HG03342 (cell line): ENCODE results near the gene METTL24.
"Not testable (repeated sequence)": the region's sequence is repeated elsewhere in the genome, so short reads cannot be mapped to it uniquely, and the experiment has no call there.

Source experiments
- ATAC-seq: cut with Tn5 transposase; IDR thresholded peaks from one replicate; pipeline ENCODE4 v1.9.1; 2021; ENCODE audit warnings: mild to moderate bottlenecking, moderate library complexity; ENCODE audit not compliant: unreplicated experiment

METTL24 gene

DNA sequence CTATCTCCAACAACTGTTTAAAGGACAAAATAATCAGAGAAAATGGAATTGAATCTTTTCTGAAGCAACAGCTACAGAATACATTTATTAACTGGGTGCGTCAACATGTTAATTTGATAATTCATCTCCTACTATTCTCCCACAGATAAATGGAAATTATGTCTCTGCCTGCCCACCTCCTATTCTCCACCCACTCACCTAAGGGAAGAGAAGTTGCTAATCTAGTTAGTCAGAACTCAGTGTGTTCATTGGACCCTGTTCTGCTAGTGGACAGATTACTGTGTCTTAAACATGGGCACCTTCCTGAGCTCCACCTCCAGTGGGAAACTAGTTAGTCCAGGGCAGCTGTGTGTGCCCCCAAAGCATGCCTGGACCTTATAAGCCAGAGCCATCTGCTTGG, 41.0 kb downstream of the METTL24 start:
- no peak for ATAC-seq

DNA sequence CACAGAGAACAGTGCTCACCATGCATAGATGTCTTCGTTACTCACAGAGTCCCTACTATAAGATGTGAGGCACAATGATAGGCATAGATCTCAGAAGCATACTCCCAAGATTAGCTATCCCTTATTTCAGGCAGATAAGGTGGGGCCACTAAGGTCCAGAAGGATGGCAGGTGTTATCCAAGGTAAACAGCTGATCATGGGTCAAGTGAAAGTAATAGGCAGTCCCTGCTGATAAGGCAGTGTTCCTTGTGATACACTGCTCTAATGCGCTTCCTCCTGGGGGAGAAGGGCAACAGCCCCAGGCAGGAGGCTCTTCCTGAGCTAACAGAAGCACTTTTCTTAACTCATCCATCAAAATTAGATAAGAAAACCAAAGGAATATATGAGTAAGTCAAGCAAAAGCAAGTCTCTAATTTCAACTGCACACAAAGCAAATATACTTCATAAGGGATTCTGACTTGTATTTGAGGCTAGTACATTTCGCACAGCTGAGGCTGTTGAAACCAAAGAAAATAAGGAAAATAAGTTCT, 42.2 kb downstream of the METTL24 start:
- no peak for ATAC-seq

DNA sequence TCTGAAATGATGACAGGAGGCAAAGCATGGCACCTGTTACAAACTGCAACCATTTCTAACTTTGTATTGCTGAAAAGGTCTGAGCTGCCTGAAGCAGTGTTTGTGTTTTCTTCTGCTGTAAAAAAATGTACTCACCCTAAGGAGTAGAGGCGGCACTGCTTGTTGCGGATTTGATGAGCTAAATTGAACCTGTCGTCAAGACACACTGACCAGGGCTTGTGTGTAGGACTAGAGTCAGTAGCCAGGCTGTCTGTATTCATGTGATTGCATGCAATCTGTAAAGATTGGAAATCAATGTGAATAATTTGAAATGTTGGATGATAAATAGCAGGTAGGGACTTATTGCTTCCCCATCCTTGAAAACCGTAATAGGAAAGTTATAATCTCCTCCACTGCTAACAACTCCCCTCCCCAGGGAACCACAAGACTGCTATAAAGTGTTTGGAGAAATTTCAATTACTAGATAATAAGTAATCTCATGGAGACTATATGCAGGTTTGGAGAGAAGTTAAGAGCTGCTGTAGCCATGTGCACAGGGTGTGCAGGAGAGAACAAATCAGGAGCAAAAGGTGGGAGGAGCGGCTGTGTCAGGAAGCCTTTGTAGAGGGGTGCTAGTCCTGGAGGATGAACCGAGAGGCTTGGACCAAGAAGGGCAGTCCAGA, 42.8 kb downstream of the METTL24 start:
- ATAC-seq: no peak

DNA sequence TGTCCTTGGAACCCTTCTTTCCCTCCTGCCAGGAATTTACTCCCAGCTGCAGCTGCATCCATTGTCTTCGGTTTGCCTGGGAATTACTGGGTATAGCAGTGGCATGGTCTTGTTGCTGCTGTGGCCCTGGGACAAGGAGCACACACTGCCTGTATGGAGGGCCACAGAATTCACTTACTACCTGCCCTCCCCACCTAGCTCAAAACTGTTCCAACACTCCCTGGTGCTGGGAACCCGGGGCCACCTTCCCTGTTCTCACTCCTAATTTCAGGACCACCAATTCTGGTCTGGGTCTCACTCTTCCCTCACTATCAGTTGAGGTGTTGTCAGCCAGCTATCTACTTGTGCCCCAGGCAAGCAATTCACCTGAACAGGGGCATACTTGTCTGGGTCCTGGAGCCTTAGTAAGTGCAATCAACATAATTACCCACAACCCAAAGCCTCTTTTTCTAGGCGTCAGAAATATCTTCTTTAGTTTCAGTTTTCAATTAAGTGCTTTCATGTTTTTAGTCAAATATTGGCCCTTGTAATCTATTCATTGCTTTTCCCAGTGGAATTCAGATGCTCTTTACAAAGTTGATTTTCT, 47.2 kb downstream of the METTL24 start:
- ATAC-seq: no peak

DNA sequence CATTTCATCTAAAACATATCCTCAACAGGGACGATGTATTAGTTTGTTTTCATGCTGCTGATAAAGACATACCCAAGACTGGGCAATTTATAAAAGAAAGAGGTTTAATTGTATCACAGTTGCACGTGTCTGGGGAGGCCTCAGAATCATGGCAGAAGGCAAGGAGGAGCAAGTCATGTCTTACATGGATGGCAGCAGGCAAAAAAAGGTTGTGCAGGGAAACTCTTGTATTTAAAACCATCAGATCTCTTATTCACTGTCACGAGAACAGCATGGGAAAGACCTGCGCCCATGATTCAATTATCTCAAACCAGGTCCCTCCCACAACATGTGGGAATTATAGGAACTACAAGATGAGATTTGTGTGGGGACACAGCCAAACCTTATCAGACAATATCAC, 48.7 kb downstream of the METTL24 start:
- not testable (repeated sequence) for ATAC-seq

DNA sequence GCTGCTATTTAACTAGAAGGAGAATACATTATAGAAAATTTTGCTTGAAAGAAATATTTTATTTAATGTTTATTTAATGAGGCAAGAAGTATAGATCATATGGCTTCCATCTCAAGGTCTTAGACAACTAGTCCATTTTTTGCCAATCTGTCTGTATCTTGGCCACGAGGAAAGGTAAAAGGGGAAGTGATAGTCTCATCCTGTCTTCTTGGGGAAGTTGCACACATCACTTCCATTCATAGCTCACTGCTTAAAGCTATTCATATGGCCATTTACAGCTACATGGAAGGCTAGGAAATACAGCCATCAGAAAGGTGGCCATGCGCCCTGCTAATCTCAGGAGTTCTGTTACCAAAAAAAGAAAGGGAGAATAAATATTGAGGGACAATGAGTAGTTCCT, 50.8 kb downstream of the METTL24 start:
- ATAC-seq: no peak

GRCh38 chr6:110305832-110306231, 52.3 kb downstream of the METTL24 start:
- not testable (repeated sequence) for ATAC-seq

DNA sequence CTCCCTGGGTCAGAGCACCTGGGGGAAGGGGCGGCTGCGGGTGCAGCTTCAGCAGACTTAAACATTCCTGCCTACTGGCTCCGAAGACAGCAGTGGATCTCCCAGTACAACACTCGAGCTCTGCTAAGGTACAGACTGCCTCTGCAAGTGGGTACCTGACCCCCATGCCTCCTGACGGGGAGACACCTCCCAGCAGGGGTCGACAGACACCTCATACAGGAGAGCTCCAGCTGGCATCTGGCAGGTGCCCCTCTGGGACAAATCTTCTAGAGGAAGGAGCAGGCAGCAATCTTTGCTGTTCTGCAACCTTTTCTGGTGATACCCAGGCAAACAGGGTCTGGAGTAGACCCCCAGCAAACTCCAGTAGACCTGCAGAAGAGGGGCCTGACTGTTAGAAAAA, 54.5 kb downstream of the METTL24 start:
- not testable (repeated sequence) for ATAC-seq

- no peak for ATAC-seq
Observed at GRCh38 chr6:110298916-110299315, 59.2 kb downstream of the METTL24 start.

DNA sequence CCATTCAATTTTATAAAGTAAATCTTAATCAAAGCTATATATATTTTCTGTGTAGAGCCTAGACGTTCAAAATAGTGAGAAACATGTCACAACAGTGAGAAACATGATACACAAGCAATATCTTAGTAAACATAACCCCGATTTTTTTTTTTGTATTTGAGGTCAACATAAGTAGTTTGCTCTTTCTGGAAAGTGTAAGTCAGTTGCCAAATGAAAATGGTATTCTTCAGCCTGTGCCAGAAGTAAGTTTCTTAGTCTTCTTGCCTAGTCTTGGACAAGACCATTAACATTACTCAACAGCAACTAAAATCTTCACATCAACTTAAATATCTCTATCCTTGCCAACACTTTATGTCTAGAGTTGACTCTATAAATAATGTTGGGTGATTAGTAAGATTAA, 59.7 kb downstream of the METTL24 start:
- ATAC-seq: no peak

GRCh38 chr6:110296241-110297025, 61.7 kb downstream of the METTL24 start:
- no peak for ATAC-seq

DNA sequence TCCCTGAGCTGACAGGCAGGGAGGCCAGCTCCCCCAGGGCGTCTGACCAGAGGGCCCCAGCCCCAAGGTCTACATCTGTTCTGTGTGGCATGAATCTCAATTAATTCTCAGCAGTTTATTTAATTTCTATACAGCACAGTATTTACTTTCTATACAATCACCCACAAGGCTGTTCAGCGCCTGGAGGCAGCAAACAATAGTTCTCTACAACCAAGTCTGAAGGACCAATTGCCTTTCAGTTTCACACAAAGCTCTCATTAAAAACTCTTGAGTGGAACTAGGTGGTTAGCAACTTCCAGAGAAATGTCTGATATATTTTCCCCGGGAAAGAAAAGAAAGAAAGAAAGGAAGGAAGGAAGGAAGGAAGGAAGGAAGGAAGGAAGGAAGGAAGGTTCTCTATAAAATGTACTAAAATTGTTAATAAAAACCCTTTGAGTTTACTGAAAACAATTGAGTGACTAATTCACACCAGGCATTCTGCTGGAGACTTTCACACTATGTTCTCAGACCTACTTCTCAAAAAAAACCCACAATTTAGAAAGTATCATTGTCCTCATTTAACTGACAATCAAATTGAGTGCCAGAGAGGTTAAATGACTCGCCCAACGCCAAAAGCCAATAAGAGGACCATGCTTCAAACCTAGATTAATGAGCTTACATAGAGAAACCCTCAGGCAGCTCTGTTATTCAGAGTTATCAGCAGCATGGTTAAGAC, 62.5 kb downstream of the METTL24 start:
- ATAC-seq: no peak

DNA sequence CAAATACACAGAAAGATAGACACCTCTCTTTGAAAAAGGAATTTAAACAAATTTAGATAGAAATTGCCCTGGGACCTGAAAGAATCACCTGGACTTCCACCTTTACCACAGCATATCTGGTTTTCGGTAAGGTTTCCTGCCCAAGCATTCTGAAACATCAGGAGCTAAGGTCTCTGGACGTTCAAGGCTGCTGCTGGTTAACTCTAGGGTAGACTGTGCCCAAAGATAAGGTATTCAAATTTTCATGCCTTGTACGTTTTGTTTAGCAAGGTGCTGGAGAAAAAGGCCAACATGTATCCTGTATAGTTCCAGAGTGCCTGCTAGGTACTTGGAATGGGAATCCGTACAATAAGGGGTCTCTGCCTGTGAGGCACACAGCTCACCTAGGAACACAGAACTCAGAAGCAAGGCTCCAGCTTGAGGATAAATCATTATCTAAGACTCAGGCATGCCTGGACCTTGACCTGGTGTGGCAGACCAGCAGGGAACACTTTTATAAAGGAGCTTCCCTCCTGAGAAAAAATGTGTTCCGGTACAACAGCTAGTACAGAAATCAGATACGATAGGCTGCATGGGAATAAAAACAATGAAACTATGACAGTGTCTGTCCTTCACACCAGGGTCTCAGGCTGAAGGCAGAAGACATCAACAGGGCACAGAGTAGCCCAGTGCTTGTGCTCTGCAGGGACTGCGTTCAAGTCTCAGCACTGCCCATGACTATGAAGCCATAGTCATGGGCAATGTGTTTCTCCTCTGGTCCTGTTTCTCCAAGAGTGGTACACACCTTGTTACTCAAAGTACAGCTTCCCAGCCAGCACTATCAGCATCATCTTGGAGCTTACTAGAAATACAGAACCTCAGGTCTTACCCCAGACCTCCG, 70.4 kb downstream of the METTL24 start:
- no peak for ATAC-seq

GRCh38 chr6:110285306-110286060, 72.7 kb downstream of the METTL24 start:
- no peak for ATAC-seq

GRCh38 chr6:110284855-110285254, 73.3 kb downstream of the METTL24 start:
- no peak for ATAC-seq

- ATAC-seq: no peak
Observed at GRCh38 chr6:110283657-110284056, 74.5 kb downstream of the METTL24 start.

- ATAC-seq: no peak
Observed at GRCh38 chr6:110282412-110282811, 75.7 kb downstream of the METTL24 start.

DNA sequence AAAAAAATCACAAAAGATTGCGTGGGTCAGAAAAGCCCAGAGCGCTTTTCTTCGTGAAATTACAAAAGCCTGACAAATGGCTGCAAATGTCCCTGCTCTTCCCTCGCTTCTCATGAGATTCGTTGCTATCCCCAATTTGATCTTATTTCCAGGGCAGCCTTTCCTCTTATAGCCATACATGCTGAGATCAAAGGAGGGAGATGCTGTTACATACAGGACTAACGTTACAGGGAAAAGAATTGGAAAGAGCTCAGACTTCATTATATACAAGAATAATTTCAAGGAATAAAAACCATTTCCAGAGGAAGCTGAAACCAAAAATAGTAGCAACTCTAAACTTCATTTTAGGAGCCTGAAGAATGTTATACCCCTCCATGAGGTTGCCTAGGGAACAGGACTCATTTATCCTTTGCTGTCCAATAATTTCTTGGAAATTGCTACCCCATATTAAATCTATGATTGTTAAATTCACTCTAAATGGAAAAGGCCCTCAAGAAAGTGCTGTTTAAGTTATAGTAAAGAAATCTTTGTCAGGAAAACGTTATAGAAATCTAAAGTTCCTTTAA, 81.0 kb downstream of the METTL24 start:
- ATAC-seq: no peak

- not testable (repeated sequence) for ATAC-seq
Observed at GRCh38 chr6:110272781-110273180, 85.4 kb downstream of the METTL24 start.
